ENCODE data around the gene GRIN1. TPM values are rescaled to one million over a fixed set of nuclear protein-coding genes. Genes with fewer than 3 reads are reported as not detected.

The GRIN1 gene
- total and polyA plus RNA-seq, 2 of the 13 experiments (the other 11 are each of a cell fraction or from before 2014, with no cell fraction given): 0.13 TPM; not detected in 1

GRCh38 chr9:137138722-137139467 lies at the start of gene GRIN1 (continued):
- TF ChIP-seq MXD1 (CRISPR knock-in tag; IDR thresholded peaks at IDR 0.05) (peak; percentile 59; the same call in 1 of the 2 replicates), HBP1 (CRISPR knock-in tag; IDR thresholded peaks at IDR 0.05; ENCODE audit: low read depth) (peak; percentile 89; the same call in 1 of the 2 replicates), MXI1 (IDR thresholded peaks at IDR 0.05; ENCODE audit: borderline replicate concordance, low read depth, low read length) (peak; percentile 94; the same call in 2 of the 3 replicates), GPN1 (CRISPR knock-in tag; IDR thresholded peaks at IDR 0.05; ENCODE audit: borderline replicate concordance) (no peak), ZNF101 (CRISPR knock-in tag; IDR thresholded peaks at IDR 0.05; ENCODE audit: borderline replicate concordance, low read depth) (no peak), IRF9 (CRISPR knock-in tag; IDR thresholded peaks at IDR 0.05; ENCODE audit: borderline replicate concordance) (peak; percentile 49; the same call in 1 of the 2 replicates), YEATS4 (CRISPR knock-in tag; IDR thresholded peaks at IDR 0.05; ENCODE audit: borderline replicate concordance) (peak; percentile 35; the same call in 1 of the 2 replicates), ZNF296 (CRISPR knock-in tag; conservative IDR thresholded peaks at IDR 0.05) (no peak), ATF1 (CRISPR knock-in tag; IDR thresholded peaks at IDR 0.05) (no peak), SAP130 (CRISPR knock-in tag; IDR thresholded peaks at IDR 0.05; ENCODE audit: low read depth) (peak; percentile 52), ZNF598 (CRISPR knock-in tag; IDR thresholded peaks at IDR 0.05; ENCODE audit: borderline replicate concordance) (no peak), ZSCAN21 (CRISPR knock-in tag; IDR thresholded peaks at IDR 0.05; ENCODE audit: borderline replicate concordance) (peak; percentile 49; the same call in 1 of the 2 replicates), BRCA1 (CRISPR knock-in tag; IDR thresholded peaks at IDR 0.05) (0 out of 2 replicates have a peak, but pooled peaks have one; percentile 44), FOXM1 (CRISPR knock-in tag; IDR thresholded peaks at IDR 0.05) (peak; percentile 63; the same call in 1 of the 2 replicates)
- TF ChIP-seq, protein P1, sequence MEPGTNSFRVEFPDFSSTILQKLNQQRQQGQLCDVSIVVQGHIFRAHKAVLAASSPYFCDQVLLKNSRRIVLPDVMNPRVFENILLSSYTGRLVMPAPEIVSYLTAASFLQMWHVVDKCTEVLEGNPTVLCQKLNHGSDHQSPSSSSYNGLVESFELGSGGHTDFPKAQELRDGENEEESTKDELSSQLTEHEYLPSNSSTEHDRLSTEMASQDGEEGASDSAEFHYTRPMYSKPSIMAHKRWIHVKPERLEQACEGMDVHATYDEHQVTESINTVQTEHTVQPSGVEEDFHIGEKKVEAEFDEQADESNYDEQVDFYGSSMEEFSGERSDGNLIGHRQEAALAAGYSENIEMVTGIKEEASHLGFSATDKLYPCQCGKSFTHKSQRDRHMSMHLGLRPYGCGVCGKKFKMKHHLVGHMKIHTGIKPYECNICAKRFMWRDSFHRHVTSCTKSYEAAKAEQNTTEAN (CRISPR knock-in tag; conservative IDR thresholded peaks at IDR 0.05): peak; percentile 72; the same call in 1 of the 2 replicates
- TF ChIP-seq, protein P2, sequence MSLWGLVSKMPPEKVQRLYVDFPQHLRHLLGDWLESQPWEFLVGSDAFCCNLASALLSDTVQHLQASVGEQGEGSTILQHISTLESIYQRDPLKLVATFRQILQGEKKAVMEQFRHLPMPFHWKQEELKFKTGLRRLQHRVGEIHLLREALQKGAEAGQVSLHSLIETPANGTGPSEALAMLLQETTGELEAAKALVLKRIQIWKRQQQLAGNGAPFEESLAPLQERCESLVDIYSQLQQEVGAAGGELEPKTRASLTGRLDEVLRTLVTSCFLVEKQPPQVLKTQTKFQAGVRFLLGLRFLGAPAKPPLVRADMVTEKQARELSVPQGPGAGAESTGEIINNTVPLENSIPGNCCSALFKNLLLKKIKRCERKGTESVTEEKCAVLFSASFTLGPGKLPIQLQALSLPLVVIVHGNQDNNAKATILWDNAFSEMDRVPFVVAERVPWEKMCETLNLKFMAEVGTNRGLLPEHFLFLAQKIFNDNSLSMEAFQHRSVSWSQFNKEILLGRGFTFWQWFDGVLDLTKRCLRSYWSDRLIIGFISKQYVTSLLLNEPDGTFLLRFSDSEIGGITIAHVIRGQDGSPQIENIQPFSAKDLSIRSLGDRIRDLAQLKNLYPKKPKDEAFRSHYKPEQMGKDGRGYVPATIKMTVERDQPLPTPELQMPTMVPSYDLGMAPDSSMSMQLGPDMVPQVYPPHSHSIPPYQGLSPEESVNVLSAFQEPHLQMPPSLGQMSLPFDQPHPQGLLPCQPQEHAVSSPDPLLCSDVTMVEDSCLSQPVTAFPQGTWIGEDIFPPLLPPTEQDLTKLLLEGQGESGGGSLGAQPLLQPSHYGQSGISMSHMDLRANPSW (CRISPR knock-in tag; IDR thresholded peaks at IDR 0.05; ENCODE audit: borderline replicate concordance): no peak
- TF ChIP-seq, protein P3, sequence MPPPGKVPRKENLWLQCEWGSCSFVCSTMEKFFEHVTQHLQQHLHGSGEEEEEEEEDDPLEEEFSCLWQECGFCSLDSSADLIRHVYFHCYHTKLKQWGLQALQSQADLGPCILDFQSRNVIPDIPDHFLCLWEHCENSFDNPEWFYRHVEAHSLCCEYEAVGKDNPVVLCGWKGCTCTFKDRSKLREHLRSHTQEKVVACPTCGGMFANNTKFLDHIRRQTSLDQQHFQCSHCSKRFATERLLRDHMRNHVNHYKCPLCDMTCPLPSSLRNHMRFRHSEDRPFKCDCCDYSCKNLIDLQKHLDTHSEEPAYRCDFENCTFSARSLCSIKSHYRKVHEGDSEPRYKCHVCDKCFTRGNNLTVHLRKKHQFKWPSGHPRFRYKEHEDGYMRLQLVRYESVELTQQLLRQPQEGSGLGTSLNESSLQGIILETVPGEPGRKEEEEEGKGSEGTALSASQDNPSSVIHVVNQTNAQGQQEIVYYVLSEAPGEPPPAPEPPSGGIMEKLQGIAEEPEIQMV (CRISPR knock-in tag; IDR thresholded peaks at IDR 0.05; ENCODE audit: low read depth): no peak
- TF ChIP-seq, protein P4, sequence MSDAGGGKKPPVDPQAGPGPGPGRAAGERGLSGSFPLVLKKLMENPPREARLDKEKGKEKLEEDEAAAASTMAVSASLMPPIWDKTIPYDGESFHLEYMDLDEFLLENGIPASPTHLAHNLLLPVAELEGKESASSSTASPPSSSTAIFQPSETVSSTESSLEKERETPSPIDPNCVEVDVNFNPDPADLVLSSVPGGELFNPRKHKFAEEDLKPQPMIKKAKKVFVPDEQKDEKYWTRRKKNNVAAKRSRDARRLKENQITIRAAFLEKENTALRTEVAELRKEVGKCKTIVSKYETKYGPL (CRISPR knock-in tag; IDR thresholded peaks at IDR 0.05): 0 out of 2 replicates have a peak, but pooled peaks have one; percentile 23

Measured in HepG2 (cell line).